DND-41 (cell line): ENCODE results near the gene CCDC169.
"Not testable (repeated sequence)": the region's sequence is repeated elsewhere in the genome, so short reads cannot be mapped to it uniquely, and the experiment has no call there.

Experiments
- ATAC-seq: fragments of 200-7000 bp; cut with Tn5 transposase; 3 replicates; pipeline ENCODE4 v1.9.1; 2021; ENCODE audit warnings: low read depth; ENCODE audit not compliant: insufficient read depth
- DNase-seq: peaks from one replicate; pipeline ENCODE4 v3.0.0-alpha.2; 2020
- H2AFZ ChIP-seq: 2 replicates; pipeline ENCODE4 v1.6.0; 2012; ENCODE audit warnings: low read depth, low read length
- H3K27ac ChIP-seq: 2 replicates; pipeline ENCODE4 v1.5.1; 2012; ENCODE audit warnings: low read length, inconsistent platforms
- H3K27me3 ChIP-seq: fragments of 200-600 bp; sonication (generic); 2 replicates; pipeline ENCODE4 v1.6.0; 2012; ENCODE audit warnings: low read length, mild to moderate bottlenecking, inconsistent platforms; ENCODE audit not compliant: insufficient read depth, poor library complexity
- H3K36me3 ChIP-seq: 2 replicates; pipeline ENCODE4 v1.5.1; 2012; ENCODE audit warnings: low read length, inconsistent platforms; ENCODE audit not compliant: insufficient read depth
- H3K4me1 ChIP-seq: 2 replicates; pipeline ENCODE4 v1.5.1; 2012; ENCODE audit warnings: mild to moderate bottlenecking, low read length; ENCODE audit not compliant: insufficient read depth
- H3K4me2 ChIP-seq: 2 replicates; pipeline ENCODE4 v1.6.0; 2012; ENCODE audit warnings: mild to moderate bottlenecking, moderate library complexity, low read length, inconsistent platforms; ENCODE audit not compliant: insufficient read depth
- H3K4me3 ChIP-seq, 2 experiments: fragments of 200-600 bp in 1 of 2; shearing (Covaris generic) in 1 of 2; 2 replicates each; pipeline ENCODE4 v1.5.1; 2012 to 2016; ENCODE audit warnings: inconsistent platforms in 2 of 2, low read length in 2 of 2, mild to moderate bottlenecking in 2 of 2, low read depth in 1 of 2, moderate library complexity in 1 of 2
- H3K79me2 ChIP-seq: 2 replicates; pipeline ENCODE4 v1.6.0; 2012; ENCODE audit warnings: low read length, inconsistent platforms; ENCODE audit not compliant: insufficient read depth
- H3K9ac ChIP-seq: 2 replicates; pipeline ENCODE4 v1.6.0; 2012; ENCODE audit warnings: low read depth, mild to moderate bottlenecking, inconsistent platforms, low read length, moderate library complexity
- H3K9me3 ChIP-seq: 2 replicates; pipeline ENCODE4 v1.5.1; 2012; ENCODE audit warnings: low read length, moderate library complexity, mild to moderate bottlenecking, inconsistent platforms; ENCODE audit not compliant: insufficient read depth, severe bottlenecking
- H4K20me1 ChIP-seq: 2 replicates; pipeline ENCODE4 v1.6.0; 2012; ENCODE audit warnings: low read length; ENCODE audit not compliant: insufficient read depth
- EZH2 ChIP-seq: IDR thresholded peaks from 3 replicates; pipeline ENCODE4 v1.6.1; 2012; ENCODE audit warnings: borderline replicate concordance, low read depth, mild to moderate bottlenecking, moderate library complexity, low read length, inconsistent platforms; ENCODE audit not compliant: severe bottlenecking
- TF ChIP-seq, protein P1 (sequence below): IDR thresholded peaks from 2 replicates; pipeline ENCODE4 v1.5.1; 2012; ENCODE audit warnings: borderline replicate concordance, low read length, moderate library complexity, mild to moderate bottlenecking; ENCODE audit not compliant: poor library complexity, severe bottlenecking; ENCODE audit errors: extremely low read depth

The CCDC169 gene

DNA sequence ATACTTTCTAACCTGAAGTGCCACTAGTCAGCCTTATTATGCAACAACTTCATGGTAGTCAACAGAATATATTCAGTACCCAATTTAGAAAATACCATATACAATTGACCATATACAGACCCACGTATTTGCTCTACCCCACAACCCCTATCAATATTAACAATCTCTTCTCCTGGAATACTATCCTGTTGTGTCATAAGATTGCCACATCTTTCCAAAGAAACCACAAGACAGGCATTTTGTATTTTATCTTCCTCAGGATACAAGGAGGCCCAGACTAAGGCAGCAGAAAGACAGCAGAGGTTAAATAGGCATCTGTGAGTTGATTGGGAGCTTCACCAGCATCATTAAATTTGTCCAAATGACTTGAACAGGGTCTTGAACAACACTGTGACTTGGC, 44.1 kb upstream of the CCDC169 start:
- no peak overlapping the region for H3K27ac ChIP-seq
- DNase-seq = no peak
- no peaks in the 10 kb centered on the region for H3K9me3 ChIP-seq
- TF ChIP-seq, protein P1, sequence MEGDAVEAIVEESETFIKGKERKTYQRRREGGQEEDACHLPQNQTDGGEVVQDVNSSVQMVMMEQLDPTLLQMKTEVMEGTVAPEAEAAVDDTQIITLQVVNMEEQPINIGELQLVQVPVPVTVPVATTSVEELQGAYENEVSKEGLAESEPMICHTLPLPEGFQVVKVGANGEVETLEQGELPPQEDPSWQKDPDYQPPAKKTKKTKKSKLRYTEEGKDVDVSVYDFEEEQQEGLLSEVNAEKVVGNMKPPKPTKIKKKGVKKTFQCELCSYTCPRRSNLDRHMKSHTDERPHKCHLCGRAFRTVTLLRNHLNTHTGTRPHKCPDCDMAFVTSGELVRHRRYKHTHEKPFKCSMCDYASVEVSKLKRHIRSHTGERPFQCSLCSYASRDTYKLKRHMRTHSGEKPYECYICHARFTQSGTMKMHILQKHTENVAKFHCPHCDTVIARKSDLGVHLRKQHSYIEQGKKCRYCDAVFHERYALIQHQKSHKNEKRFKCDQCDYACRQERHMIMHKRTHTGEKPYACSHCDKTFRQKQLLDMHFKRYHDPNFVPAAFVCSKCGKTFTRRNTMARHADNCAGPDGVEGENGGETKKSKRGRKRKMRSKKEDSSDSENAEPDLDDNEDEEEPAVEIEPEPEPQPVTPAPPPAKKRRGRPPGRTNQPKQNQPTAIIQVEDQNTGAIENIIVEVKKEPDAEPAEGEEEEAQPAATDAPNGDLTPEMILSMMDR = no peak
- TF ChIP-seq EZH2 = no peak
- H3K36me3 ChIP-seq = no peaks in the 10 kb centered on the region
- no peaks in the 10 kb centered on the region for H3K4me1 ChIP-seq
- H3K4me3 ChIP-seq = no peak overlapping the region
- H2AFZ ChIP-seq = no peak overlapping the region
- H4K20me1 ChIP-seq = no peaks in the 10 kb centered on the region
- no peaks in the 10 kb centered on the region for H3K79me2 ChIP-seq
- H3K4me2 ChIP-seq = no peak overlapping the region
- no peak for ATAC-seq
- no peaks in the 10 kb centered on the region for H3K27me3 ChIP-seq
- no peak overlapping the region for H3K9ac ChIP-seq

- H4K20me1 ChIP-seq = no peaks in the 10 kb centered on the region
- H3K79me2 ChIP-seq = no peaks in the 10 kb centered on the region
- no peaks in the 10 kb centered on the region for H3K4me1 ChIP-seq
- DNase-seq (no peak), ATAC-seq (no peak)
- no peak overlapping the region for H2AFZ ChIP-seq
- TF ChIP-seq EZH2 = no peak
- TF ChIP-seq, protein P1 = no peak
- no peak overlapping the region for H3K9ac ChIP-seq
- no peaks in the 10 kb centered on the region for H3K9me3 ChIP-seq
- H3K36me3 ChIP-seq = no peaks in the 10 kb centered on the region
- H3K27ac ChIP-seq = no peak overlapping the region
- no peak overlapping the region for H3K4me2 ChIP-seq
- H3K4me3 ChIP-seq = no peak overlapping the region
- no peaks in the 10 kb centered on the region for H3K27me3 ChIP-seq
Measured at GRCh38 chr13:36339600-36340155, 42.1 kb upstream of the CCDC169 start.

DNA sequence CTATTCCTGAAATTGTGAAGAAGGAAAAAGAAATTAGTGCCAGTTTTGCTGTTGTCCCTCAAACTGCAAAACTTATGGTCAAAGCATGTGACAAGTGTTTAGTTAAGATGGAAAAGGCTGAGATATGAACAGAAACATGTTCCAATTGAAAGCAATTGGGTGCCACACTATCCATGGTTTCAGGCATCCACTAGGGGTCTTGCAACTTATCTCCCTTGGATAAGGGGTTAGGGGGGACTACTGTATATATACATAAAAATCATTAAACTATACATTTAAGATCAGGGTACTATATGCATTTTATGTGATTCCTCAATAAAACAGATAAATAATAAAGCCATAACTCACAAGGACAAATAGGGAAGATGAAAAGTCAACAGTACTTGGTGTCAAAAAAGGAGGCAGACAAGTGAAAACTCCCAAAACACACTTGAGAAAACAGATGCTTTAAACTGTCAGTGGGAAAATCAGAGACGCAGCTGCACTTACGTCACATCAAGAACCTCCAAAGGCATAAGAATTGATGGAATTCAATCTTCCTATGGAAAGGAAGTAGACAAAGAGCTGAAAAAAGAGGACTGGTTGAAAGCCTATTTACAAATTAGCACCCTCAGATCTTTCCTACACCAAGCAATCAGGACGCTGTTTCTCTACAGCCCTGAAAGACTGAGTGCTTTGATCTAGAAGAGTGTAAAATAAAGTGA, 40.5 kb upstream of the CCDC169 start:
- H3K27me3 ChIP-seq = no peaks in the 10 kb centered on the region
- no peaks in the 10 kb centered on the region for H3K79me2 ChIP-seq
- H3K36me3 ChIP-seq = no peaks in the 10 kb centered on the region
- no peak for ATAC-seq
- H3K9me3 ChIP-seq = no peaks in the 10 kb centered on the region
- H4K20me1 ChIP-seq = no peaks in the 10 kb centered on the region
- no peak overlapping the region for H2AFZ ChIP-seq
- H3K4me3 ChIP-seq = no peak overlapping the region
- no peak for TF ChIP-seq EZH2
- no peak overlapping the region for H3K4me2 ChIP-seq
- no peak overlapping the region for H3K9ac ChIP-seq
- no peak overlapping the region for H3K27ac ChIP-seq
- no peak for DNase-seq
- H3K4me1 ChIP-seq = no peaks in the 10 kb centered on the region

- H3K79me2 ChIP-seq = no peaks in the 10 kb centered on the region
Measured at GRCh38 chr13:36332986-36333385, 35.4 kb upstream of the CCDC169 start.

GRCh38 chr13:36332255-36332654, 34.6 kb upstream of the CCDC169 start:
- H2AFZ ChIP-seq, H3K4me3 ChIP-seq, ATAC-seq, H3K4me2 ChIP-seq, DNase-seq, H3K27me3 ChIP-seq, H3K9ac ChIP-seq, H3K9me3 ChIP-seq, H3K27ac ChIP-seq, H3K79me2 ChIP-seq, H3K4me1 ChIP-seq, H4K20me1 ChIP-seq, H3K36me3 ChIP-seq: not testable (repeated sequence)

More at GRCh38 chr13:36332986-36333385, 35.4 kb upstream of the CCDC169 start:
- DNase-seq (no peak), ATAC-seq (no peak)
- Histone ChIP-seq H2AFZ (no peak overlapping the region), H3K4me1 (no peaks in the 10 kb centered on the region), H4K20me1 (no peaks in the 10 kb centered on the region), H3K36me3 (no peaks in the 10 kb centered on the region), H3K27ac (no peak overlapping the region), H3K4me3 (no peak overlapping the region), H3K9me3 (no peaks in the 10 kb centered on the region), H3K4me2 (no peak overlapping the region), H3K9ac (no peak overlapping the region), H3K27me3 (no peaks in the 10 kb centered on the region)
- no peak for TF ChIP-seq EZH2
- TF ChIP-seq, protein P1 = no peak
